ENCODE data around the gene TMEM44.
"Not testable (repeated sequence)": the region's sequence is repeated elsewhere in the genome, so short reads cannot be mapped to it uniquely, and the experiment has no call there.

TMEM44 gene

GRCh38 chr3:194554473-194555123, 78.6 kb downstream of the TMEM44 start:
- no peak for ATAC-seq

- no peak for ATAC-seq
These were observed 80.8 kb downstream of the TMEM44 start for GRCh38 chr3:194552327-194552949.

GRCh38 chr3:194549853-194550252, 83.4 kb downstream of the TMEM44 start:
- ATAC-seq = no peak

GRCh38 chr3:194548346-194549321, 84.6 kb downstream of the TMEM44 start:
- ATAC-seq = no peak

GRCh38 chr3:194547042-194547441, 86.2 kb downstream of the TMEM44 start:
- ATAC-seq = no peak

- ATAC-seq = not testable (repeated sequence)
These were observed 87.7 kb downstream of the TMEM44 start for GRCh38 chr3:194545538-194545937.

- ATAC-seq = no peak
These were observed 89.7 kb downstream of the TMEM44 start for GRCh38 chr3:194543550-194543949.

- peak; percentile 58 to 82 for ATAC-seq
These were observed 91.7 kb downstream of the TMEM44 start for GRCh38 chr3:194541483-194541882.

GRCh38 chr3:194540274-194540905, 92.8 kb downstream of the TMEM44 start:
- no peak for ATAC-seq

- no peak for ATAC-seq
These were observed 93.7 kb downstream of the TMEM44 start for GRCh38 chr3:194539498-194539897.

GRCh38 chr3:194537732-194538247, 95.4 kb downstream of the TMEM44 start:
- ATAC-seq = no peak
